HG03280 (cell line): ENCODE results near the gene PCDHA4.

ENCODE experiments used
- ATAC-seq: cut with Tn5 transposase; IDR thresholded peaks from one replicate; pipeline ENCODE4 v1.9.1; 2021; ENCODE audit warnings: mild to moderate bottlenecking, moderate library complexity; ENCODE audit not compliant: unreplicated experiment

PCDHA4 gene

DNA sequence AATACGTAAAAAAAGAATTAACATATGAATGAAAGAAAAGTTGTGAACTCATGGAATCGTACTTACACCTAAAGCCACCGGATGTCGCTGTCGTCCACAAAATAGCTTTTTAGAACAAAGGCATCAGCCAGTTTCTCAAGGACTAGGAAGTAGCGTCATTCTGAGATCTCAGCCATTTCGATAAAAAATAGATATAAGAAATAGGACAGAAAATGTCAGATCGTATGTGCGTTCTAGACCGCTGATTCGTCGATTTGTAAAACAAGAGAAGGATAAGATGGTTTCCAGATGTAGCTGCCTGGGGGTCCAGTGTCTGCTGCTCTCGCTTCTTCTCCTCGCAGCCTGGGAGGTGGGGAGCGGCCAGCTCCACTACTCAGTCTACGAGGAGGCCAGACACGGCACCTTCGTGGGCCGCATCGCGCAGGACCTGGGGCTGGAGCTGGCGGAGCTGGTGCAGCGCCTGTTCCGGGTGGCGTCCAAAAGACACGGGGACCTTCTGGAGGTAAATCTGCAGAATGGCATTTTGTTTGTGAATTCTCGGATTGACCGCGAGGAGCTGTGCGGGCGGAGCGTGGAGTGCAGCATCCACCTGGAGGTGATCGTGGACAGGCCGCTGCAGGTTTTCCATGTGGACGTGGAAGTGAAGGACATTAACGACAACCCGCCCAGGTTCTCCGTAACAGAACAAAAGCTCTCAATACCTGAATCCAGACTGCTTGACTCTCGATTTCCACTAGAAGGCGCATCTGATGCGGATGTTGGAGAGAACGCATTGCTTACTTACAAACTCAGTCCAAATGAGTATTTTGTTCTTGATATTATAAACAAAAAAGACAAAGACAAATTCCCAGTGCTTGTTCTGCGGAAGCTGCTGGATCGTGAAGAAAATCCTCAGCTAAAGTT is 49.2 kb downstream of the PCDHA4 start, which contains the start of gene PCDHA10:
TSS of gene PCDHA10 (plus strand) at position 126 of the 903 bp plus-strand sequence. CDS start at position 278, 152 bp downstream.
- ATAC-seq, result no peak

DNA sequence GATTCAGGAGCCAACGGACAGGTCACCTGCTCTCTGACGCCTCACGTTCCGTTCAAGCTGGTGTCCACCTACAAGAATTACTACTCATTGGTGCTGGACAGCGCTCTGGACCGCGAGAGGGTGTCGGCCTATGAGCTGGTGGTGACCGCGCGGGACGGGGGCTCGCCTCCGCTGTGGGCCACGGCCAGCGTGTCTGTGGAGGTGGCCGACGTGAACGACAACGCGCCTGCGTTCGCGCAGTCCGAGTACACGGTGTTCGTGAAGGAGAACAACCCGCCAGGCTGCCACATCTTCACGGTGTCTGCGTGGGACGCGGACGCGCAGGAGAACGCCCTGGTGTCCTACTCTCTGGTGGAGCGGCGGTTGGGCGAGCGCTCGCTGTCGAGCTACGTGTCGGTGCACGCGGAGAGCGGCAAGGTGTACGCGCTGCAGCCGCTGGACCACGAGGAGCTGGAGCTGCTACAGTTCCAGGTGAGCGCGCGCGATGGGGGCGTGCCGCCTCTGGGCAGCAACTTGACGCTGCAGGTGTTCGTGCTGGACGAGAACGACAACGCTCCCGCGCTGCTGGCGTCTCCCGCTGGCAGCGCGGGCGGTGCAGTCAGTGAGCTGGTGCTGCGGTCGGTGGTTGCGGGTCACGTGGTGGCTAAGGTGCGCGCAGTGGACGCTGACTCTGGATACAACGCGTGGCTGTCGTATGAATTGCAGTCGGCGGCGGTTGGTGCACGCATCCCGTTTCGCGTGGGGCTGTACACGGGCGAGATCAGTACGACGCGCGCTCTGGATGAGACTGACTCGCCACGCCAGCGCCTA is 50.5 kb downstream of the PCDHA4 start:
- ATAC-seq, result no peak

DNA sequence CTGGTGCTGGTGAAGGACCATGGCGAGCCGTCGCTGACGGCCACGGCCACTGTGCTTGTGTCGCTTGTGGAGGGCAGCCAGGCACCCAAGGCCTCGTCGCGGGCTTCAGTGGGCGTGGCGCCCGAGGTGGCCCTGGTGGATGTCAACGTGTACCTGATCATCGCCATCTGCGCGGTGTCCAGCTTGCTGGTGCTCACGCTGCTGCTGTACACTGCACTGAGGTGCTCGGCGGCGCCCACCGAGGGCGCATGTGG is 51.0 kb downstream of the PCDHA4 start:
- no peak for ATAC-seq

DNA sequence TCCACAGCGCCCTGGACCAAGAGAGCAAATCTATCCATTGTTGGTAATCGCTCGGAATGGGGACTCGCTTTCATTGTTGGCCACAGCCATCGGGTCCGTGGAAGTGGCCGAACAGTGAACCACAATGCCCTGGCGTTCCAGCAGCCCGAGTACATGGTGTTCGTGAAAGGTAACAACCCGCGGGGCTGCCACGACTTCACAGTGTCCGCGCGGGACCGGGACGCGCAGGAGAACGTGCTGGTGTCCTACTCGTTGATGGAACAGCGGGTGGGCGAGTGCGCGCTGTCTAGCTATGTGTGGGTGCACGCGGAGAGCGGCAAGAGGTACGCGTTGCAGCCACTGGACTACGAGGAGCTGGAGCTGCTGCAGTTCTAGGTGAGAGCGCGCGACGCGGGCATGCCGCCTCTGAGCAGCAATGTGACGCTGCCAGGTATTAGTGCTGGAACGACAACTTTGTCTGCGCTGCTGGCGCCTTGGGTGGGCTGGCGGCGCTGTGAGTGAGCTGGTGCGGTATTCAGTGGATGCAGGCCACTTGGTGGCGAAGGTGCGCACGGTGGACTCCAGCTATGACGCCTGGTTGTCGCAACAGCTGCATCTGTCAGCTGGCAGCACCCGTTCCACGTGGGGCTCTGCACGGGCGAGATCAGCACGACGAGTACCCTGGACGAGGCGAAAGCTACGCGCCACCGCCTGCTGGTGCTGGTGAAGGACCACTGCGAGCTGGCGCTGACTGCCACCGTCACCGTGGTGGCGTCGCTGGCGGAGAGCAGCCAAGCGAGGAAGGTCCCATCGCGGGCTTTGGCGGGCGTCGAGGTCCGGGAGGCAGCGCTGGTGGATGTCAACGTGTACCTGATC is 55.8 kb downstream of the PCDHA4 start:
- ATAC-seq, result no peak
